Measurements from ENCODE around the gene EGFL7. TPM values are rescaled to one million over a fixed set of nuclear protein-coding genes. Genes with fewer than 3 reads are reported as not detected.

EGFL7 gene
- total RNA-seq, 3 donors from 2014 or later (not counting 1 experiment from before 2014, with no cell fraction given): 0.28 to 0.47 (median 0.29) TPM

DNA sequence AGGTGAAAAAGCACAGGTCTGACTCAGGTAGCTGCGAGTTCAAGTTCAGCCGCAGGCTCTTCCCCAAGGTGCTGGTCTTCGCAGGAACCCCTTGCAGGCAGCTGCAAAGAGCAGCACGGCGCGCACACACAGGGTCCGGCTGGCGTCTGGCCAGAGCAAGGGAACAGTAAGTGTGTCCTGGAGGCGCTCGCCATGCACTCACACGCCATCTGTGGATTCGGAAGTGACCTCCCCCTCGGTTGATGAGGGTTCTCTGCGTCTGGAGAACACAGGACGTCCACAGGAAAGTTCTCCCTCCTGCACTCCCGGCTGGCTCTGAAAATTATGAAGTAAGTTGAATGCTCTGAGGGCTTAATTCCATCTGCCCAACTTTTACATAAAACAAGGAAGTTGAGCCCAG lies 14.0 kb upstream of the EGFL7 start:
- Mint-ChIP-seq H3K4me3 (no peak overlapping the region), H3K27ac (no peak overlapping the region), H3K4me1 (no peaks in the 10 kb centered on the region), H3K36me3 (no peaks in the 10 kb centered on the region), H3K27me3 (ENCODE audit: low read depth in 2 of 2) (peaks cover 11 to 15% of the 10 kb centered on the region in 2 donors), H3K9me3 (no peaks in the 10 kb centered on the region)
- WGBS (ENCODE audit: insufficient coverage): 20% methylated on average over 15 of the region's 16 CpGs
- DNase-seq (no peak), ATAC-seq (no peak)
- Histone ChIP-seq H3K27me3 (ENCODE audit: control insufficient read depth, insufficient read depth, low read length) (peaks cover 31% of the 10 kb centered on the region), H3K27ac (ENCODE audit: low read length) (no peak overlapping the region), H3K36me3 (ENCODE audit: control insufficient read depth, insufficient read depth, low read length) (no peaks in the 10 kb centered on the region), H3K4me1 (ENCODE audit: control insufficient read depth, insufficient read depth, low read length) (peaks cover 38% of the 10 kb centered on the region), H3K4me3 (ENCODE audit: low read length) (no peak overlapping the region), H3K9me3 (ENCODE audit: control insufficient read depth, insufficient read depth, low read length) (no peaks in the 10 kb centered on the region)
- intact Hi-C loops (cut with micrococcal nuclease): no loop called here
- TF ChIP-seq, protein P1, sequence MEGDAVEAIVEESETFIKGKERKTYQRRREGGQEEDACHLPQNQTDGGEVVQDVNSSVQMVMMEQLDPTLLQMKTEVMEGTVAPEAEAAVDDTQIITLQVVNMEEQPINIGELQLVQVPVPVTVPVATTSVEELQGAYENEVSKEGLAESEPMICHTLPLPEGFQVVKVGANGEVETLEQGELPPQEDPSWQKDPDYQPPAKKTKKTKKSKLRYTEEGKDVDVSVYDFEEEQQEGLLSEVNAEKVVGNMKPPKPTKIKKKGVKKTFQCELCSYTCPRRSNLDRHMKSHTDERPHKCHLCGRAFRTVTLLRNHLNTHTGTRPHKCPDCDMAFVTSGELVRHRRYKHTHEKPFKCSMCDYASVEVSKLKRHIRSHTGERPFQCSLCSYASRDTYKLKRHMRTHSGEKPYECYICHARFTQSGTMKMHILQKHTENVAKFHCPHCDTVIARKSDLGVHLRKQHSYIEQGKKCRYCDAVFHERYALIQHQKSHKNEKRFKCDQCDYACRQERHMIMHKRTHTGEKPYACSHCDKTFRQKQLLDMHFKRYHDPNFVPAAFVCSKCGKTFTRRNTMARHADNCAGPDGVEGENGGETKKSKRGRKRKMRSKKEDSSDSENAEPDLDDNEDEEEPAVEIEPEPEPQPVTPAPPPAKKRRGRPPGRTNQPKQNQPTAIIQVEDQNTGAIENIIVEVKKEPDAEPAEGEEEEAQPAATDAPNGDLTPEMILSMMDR (IDR thresholded peaks at IDR 0.05): no peak

DNA sequence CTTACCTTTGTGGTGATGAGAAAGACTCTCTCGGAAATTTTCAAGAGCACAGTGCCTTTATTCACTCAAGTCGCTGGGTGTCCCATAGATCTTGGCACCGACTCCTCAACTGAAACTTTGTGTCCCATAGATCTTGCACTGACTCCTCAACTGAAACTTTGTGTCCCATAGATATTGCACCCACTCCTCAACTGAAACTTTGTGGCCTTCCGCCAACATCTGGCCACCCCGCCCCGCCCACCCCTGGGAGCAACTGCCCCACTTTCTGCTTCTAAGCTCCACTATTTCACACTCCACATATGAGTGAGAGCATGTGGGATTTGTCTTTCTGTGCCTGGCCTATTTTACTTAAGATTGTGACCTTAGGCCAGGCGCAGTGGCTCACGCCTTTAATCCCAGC lies 12.7 kb upstream of the EGFL7 start:
- Mint-ChIP-seq H3K27me3 (ENCODE audit: low read depth in 2 of 2) (peaks cover 7 to 15% of the 10 kb centered on the region in 2 donors), H3K4me1 (no peaks in the 10 kb centered on the region), H3K36me3 (no peaks in the 10 kb centered on the region), H3K4me3 (no peak overlapping the region), H3K9me3 (no peaks in the 10 kb centered on the region), H3K27ac (no peak overlapping the region)
- 91% methylated on average over 6 of the region's 8 CpGs for WGBS (ENCODE audit: insufficient coverage)
- no peak overlapping the region for H3K27ac ChIP-seq (ENCODE audit: low read length)
- TF ChIP-seq, protein P1 (IDR thresholded peaks at IDR 0.05): no peak
- peaks cover 19% of the 10 kb centered on the region for H3K27me3 ChIP-seq (ENCODE audit: control insufficient read depth, insufficient read depth, low read length)
- no peaks in the 10 kb centered on the region for H3K9me3 ChIP-seq (ENCODE audit: control insufficient read depth, insufficient read depth, low read length)
- no peak overlapping the region for H3K4me3 ChIP-seq (ENCODE audit: low read length)
- H3K4me1 ChIP-seq (ENCODE audit: control insufficient read depth, insufficient read depth, low read length): peaks cover 26% of the 10 kb centered on the region
- no peak for DNase-seq
- no peak for ATAC-seq
- no peaks in the 10 kb centered on the region for H3K36me3 ChIP-seq (ENCODE audit: control insufficient read depth, insufficient read depth, low read length)
- intact Hi-C loops (cut with micrococcal nuclease): no loop called here

DNA sequence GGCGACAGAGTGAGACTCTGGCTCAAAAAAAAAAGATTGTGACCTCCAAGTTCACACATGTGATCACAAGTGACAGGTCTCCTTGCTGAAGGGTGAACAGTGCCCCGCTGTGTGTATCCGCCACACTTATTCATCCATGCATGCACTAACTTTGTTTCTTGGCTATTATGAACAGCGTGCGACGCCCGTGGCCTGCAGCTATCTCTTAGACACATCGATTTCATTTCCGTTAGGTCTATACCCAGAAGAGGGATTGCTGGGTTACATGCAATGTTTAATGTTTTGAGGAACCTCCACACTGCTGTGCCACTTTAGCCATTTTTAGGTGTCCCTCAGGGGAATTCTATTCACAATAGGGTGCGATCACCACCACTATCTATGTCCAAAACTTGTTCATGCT lies 12.1 kb upstream of the EGFL7 start:
- Histone ChIP-seq H3K9me3 (ENCODE audit: control insufficient read depth, insufficient read depth, low read length) (no peaks in the 10 kb centered on the region), H3K27ac (ENCODE audit: low read length) (no peak overlapping the region), H3K4me3 (ENCODE audit: low read length) (no peak overlapping the region), H3K4me1 (ENCODE audit: control insufficient read depth, insufficient read depth, low read length) (peaks cover 24% of the 10 kb centered on the region), H3K36me3 (ENCODE audit: control insufficient read depth, insufficient read depth, low read length) (no peaks in the 10 kb centered on the region), H3K27me3 (ENCODE audit: control insufficient read depth, insufficient read depth, low read length) (peaks cover 20% of the 10 kb centered on the region)
- 65% methylated on average over 10 of the region's 10 CpGs for WGBS (ENCODE audit: insufficient coverage)
- Mint-ChIP-seq H3K36me3 (no peaks in the 10 kb centered on the region), H3K4me1 (no peaks in the 10 kb centered on the region), H3K27ac (no peak overlapping the region), H3K4me3 (no peak overlapping the region), H3K27me3 (ENCODE audit: low read depth in 2 of 2) (peaks cover 7 to 18% of the 10 kb centered on the region in 2 donors), H3K9me3 (no peaks in the 10 kb centered on the region)
- DNase-seq (no peak), ATAC-seq (no peak)
- TF ChIP-seq, protein P1 (IDR thresholded peaks at IDR 0.05): no peak
- intact Hi-C loops (cut with micrococcal nuclease): no loop called here

DNA sequence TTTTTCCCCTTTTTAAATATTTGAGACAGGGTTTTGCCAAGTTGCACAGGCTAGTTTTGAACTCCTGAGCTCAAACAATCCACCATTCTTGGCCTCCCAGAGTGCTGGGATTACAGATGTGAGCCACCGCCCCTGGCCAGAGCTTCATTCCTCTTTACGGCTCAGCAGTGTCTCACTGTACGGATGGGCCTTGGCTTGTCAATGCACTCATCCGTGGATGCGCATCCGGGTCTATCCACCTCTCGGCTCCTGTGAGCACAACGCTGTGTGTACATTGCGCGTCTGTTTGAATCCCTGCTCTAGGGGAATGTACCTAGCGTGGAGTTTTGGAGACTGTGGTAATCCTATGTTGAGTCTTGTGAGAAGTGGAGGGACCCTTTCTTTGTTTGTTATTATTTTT lies 10.9 kb upstream of the EGFL7 start:
- H3K36me3 Mint-ChIP-seq: no peaks in the 10 kb centered on the region
- DNase-seq (no peak), ATAC-seq (no peak)
- WGBS (ENCODE audit: insufficient coverage): 96% methylated on average over 11 of the region's 11 CpGs
- Histone ChIP-seq H3K9me3 (ENCODE audit: control insufficient read depth, insufficient read depth, low read length) (no peaks in the 10 kb centered on the region), H3K27me3 (ENCODE audit: control insufficient read depth, insufficient read depth, low read length) (peaks cover 17% of the 10 kb centered on the region), H3K27ac (ENCODE audit: low read length) (no peak overlapping the region), H3K4me1 (ENCODE audit: control insufficient read depth, insufficient read depth, low read length) (peaks cover 24% of the 10 kb centered on the region), H3K4me3 (ENCODE audit: low read length) (no peak overlapping the region), H3K36me3 (ENCODE audit: control insufficient read depth, insufficient read depth, low read length) (no peaks in the 10 kb centered on the region)
- H3K4me3 Mint-ChIP-seq: no peak overlapping the region
- H3K27ac Mint-ChIP-seq: no peak overlapping the region
- TF ChIP-seq, protein P1 (IDR thresholded peaks at IDR 0.05): no peak
- no peaks in the 10 kb centered on the region for H3K9me3 Mint-ChIP-seq
- H3K4me1 Mint-ChIP-seq: no peaks in the 10 kb centered on the region
- intact Hi-C loops (cut with micrococcal nuclease): no loop called here
- H3K27me3 Mint-ChIP-seq (ENCODE audit: low read depth in 2 of 2): peaks cover 15 to 17% of the 10 kb centered on the region in 2 donors
